Activated naive CD8-positive, alpha-beta T cell treated with anti-CD3 and anti-CD28 coated beads, Interleukin-2, amount 10 ng/mL, durations not matched to agents 7 days and 5 days (primary cell): ENCODE measurements around the gene PRDX5. TPM values are rescaled to one million over a fixed set of nuclear protein-coding genes. Genes with fewer than 3 reads are reported as not detected.
A peak's percentile ranks its signal among the peaks of the same experiment; 100 is the strongest.

Source experiments
- ATAC-seq: fragments of 150-1000 bp; cut with Tn5 transposase; one replicate; pipeline ENCODE4 v1.10.0; 2021; ENCODE audit warnings: low read depth, moderate library complexity
- POLR2A ChIA-PET: fragments of 350-600 bp; sonication (Branson Sonifier 250); formaldehyde crosslinking; loops from one replicate; lab custom pipeline; 2021; ENCODE audit warnings: antibody characterized with exemption; lab: Charles Lee
- DNase-seq: peaks from one replicate; pipeline ENCODE4 v3.0.0; 2021
- H3K27ac Mint-ChIP-seq: one replicate; pipeline ENCODE4 v1.8.0; 2022; ENCODE audit warnings: mild to moderate bottlenecking, mixed read lengths
- H3K27me3 Mint-ChIP-seq: one replicate; pipeline ENCODE4 v1.8.0; 2022; ENCODE audit warnings: mild to moderate bottlenecking, moderate library complexity, mixed read lengths
- H3K36me3 Mint-ChIP-seq: one replicate; pipeline ENCODE4 v1.8.0; 2021; ENCODE audit warnings: mild to moderate bottlenecking, mixed read lengths
- H3K4me1 Mint-ChIP-seq: one replicate; pipeline ENCODE4 v1.8.0; 2021; ENCODE audit warnings: mixed read lengths
- H3K4me3 Mint-ChIP-seq: one replicate; pipeline ENCODE4 v1.8.0; 2022; ENCODE audit warnings: mild to moderate bottlenecking, moderate library complexity, mixed read lengths
- H3K9me3 Mint-ChIP-seq: one replicate; pipeline ENCODE4 v1.8.0; 2021; ENCODE audit warnings: mixed read lengths
- total RNA-seq, 2 experiments: library from RNA; stranded (reverse); gene quantifications; one replicate each; pipeline ENCODE4 v1.2.3, GENCODE V29; 2021

Gene PRDX5
- total RNA-seq, 2 experiments from 2014 or later, result 85.1 to 91.2 TPM

GRCh38 chr11:64330888-64331287 is 13.0 kb downstream of the PRDX5 start:
- H3K27ac Mint-ChIP-seq, result peak overlapping the region; percentile 42
- POLR2A ChIA-PET, result interaction anchor here (0.6 to 3.7 kb wide), 11 partner anchors 8 to 1001 kb away, joined by 3 to 38 read pairs (median 4); partner anchors contain the start of genes CCDC88B, FERMT3, PRDX5 and STIP1
- H3K36me3 Mint-ChIP-seq, result peaks cover 5% of the 10 kb centered on the region
- H3K9me3 Mint-ChIP-seq, result no peaks in the 10 kb centered on the region
- no peak overlapping the region for H3K4me3 Mint-ChIP-seq
- peaks cover 17% of the 10 kb centered on the region for H3K4me1 Mint-ChIP-seq
- DNase-seq (no peak), ATAC-seq (no peak)
- peaks cover 2% of the 10 kb centered on the region for H3K27me3 Mint-ChIP-seq

GRCh38 chr11:64331569-64332371 is 13.8 kb downstream of the PRDX5 start:
- H3K36me3 Mint-ChIP-seq, result peaks cover 5% of the 10 kb centered on the region
- POLR2A ChIA-PET, result interaction anchor here (0.6 to 3.7 kb wide), 18 partner anchors 8 to 1000 kb away, joined by 3 to 38 read pairs (median 4); partner anchors contain the start of genes CCDC88B, FERMT3, PRDX5 and STIP1
- peak overlapping the region; percentile 93 for H3K27ac Mint-ChIP-seq
- H3K4me1 Mint-ChIP-seq, result peaks cover 17% of the 10 kb centered on the region
- H3K27me3 Mint-ChIP-seq, result peaks cover 2% of the 10 kb centered on the region
- H3K9me3 Mint-ChIP-seq, result no peaks in the 10 kb centered on the region
- peak; percentile 80 for DNase-seq
- ATAC-seq, result peak; percentile 93
- peak overlapping the region; percentile 53 for H3K4me3 Mint-ChIP-seq

- Mint-ChIP-seq H3K36me3 (peaks cover 9% of the 10 kb centered on the region), H3K9me3 (no peaks in the 10 kb centered on the region), H3K27me3 (peaks cover 2% of the 10 kb centered on the region), H3K27ac (no peak overlapping the region), H3K4me3 (no peak overlapping the region), H3K4me1 (peaks cover 23% of the 10 kb centered on the region)
- DNase-seq, result no peak
- POLR2A ChIA-PET, result interaction anchor here (3.7 kb wide), 1 partner anchor 16 kb away, joined by 38 read pairs; the partner anchor contains the start of genes PRDX5 and TRMT112
- ATAC-seq, result no peak
Observed at GRCh38 chr11:64333556-64333955, 15.6 kb downstream of the PRDX5 start.

- H3K9me3 Mint-ChIP-seq, result no peaks in the 10 kb centered on the region
- ATAC-seq, result no peak
- H3K27me3 Mint-ChIP-seq, result no peaks in the 10 kb centered on the region
- H3K4me3 Mint-ChIP-seq, result no peak overlapping the region
- H3K4me1 Mint-ChIP-seq, result peaks cover 33% of the 10 kb centered on the region
- no peak for DNase-seq
- POLR2A ChIA-PET, result interaction anchor here (0.6 kb wide), 1 partner anchor 63 kb away, joined by 3 read pairs; no protein-coding TSS in a partner anchor
- no peak overlapping the region for H3K27ac Mint-ChIP-seq
- H3K36me3 Mint-ChIP-seq, result peaks cover 9% of the 10 kb centered on the region
Observed at GRCh38 chr11:64334764-64335735, 17.1 kb downstream of the PRDX5 start.

GRCh38 chr11:64337538-64338249 is 19.8 kb downstream of the PRDX5 start:
- ATAC-seq, result no peak
- Mint-ChIP-seq H3K27me3 (no peaks in the 10 kb centered on the region), H3K4me1 (peaks cover 35% of the 10 kb centered on the region), H3K27ac (no peak overlapping the region), H3K4me3 (no peak overlapping the region), H3K9me3 (no peaks in the 10 kb centered on the region), H3K36me3 (peaks cover 13% of the 10 kb centered on the region)
- POLR2A ChIA-PET, result interaction anchor here (0.6 to 3.8 kb wide), 4 partner anchors 14 to 35 kb away, joined by 3 to 53 read pairs (median 4); partner anchors contain the start of genes PRDX5 and TRMT112
- no peak for DNase-seq

- Mint-ChIP-seq H3K4me3 (peak overlapping the region; percentile 94), H3K4me1 (peaks cover 36% of the 10 kb centered on the region), H3K36me3 (peaks cover 11% of the 10 kb centered on the region), H3K27ac (peak overlapping the region; percentile 97), H3K9me3 (no peaks in the 10 kb centered on the region), H3K27me3 (no peaks in the 10 kb centered on the region)
- POLR2A ChIA-PET, result interaction anchor here (0.8 to 3.8 kb wide), 4 partner anchors 15 to 131 kb away, joined by 4 to 53 read pairs (median 6); partner anchors contain the start of genes PRDX5 and TRMT112
- DNase-seq (no peak), ATAC-seq (no peak)
Observed at GRCh38 chr11:64338716-64339115, 20.8 kb downstream of the PRDX5 start.

GRCh38 chr11:64339286-64339685 is 21.4 kb downstream of the PRDX5 start:
- ATAC-seq (no peak), DNase-seq (no peak)
- H3K4me3 Mint-ChIP-seq, result peak overlapping the region; percentile 94
- peak overlapping the region; percentile 97 for H3K27ac Mint-ChIP-seq
- H3K27me3 Mint-ChIP-seq, result no peaks in the 10 kb centered on the region
- POLR2A ChIA-PET, result interaction anchor here (0.8 to 3.8 kb wide), 10 partner anchors 8 to 132 kb away, joined by 3 to 53 read pairs (median 4); partner anchors contain the start of genes ESRRA, PRDX5 and TRMT112
- H3K36me3 Mint-ChIP-seq, result peaks cover 10% of the 10 kb centered on the region
- no peaks in the 10 kb centered on the region for H3K9me3 Mint-ChIP-seq
- peaks cover 35% of the 10 kb centered on the region for H3K4me1 Mint-ChIP-seq

GRCh38 chr11:64339754-64340408 is 22.0 kb downstream of the PRDX5 start, which contains the start of gene CCDC88B:
TSS of gene CCDC88B (plus strand) at chr11:64340204. CDS start at chr11:64340267, 63 bp downstream.
- peaks cover 10% of the 10 kb centered on the region for H3K36me3 Mint-ChIP-seq
- H3K27me3 Mint-ChIP-seq, result no peaks in the 10 kb centered on the region
- H3K27ac Mint-ChIP-seq, result peak within 1 kb of the TSS; percentile 97
- H3K9me3 Mint-ChIP-seq, result no peaks in the 10 kb centered on the region
- H3K4me1 Mint-ChIP-seq, result peaks cover 35% of the 10 kb centered on the region
- DNase-seq, result peak; percentile 85
- peak; percentile 87 for ATAC-seq
- H3K4me3 Mint-ChIP-seq, result peak within 1 kb of the TSS; percentile 94
- POLR2A ChIA-PET, result interaction anchor here (0.6 to 3.8 kb wide), 14 partner anchors 9 to 156 kb away, joined by 3 to 53 read pairs (median 4); partner anchors contain the start of genes ESRRA, PLCB3, PRDX5 and TRMT112

GRCh38 chr11:64340671-64341335 is 22.9 kb downstream of the PRDX5 start:
- Mint-ChIP-seq H3K27me3 (no peaks in the 10 kb centered on the region), H3K4me1 (peaks cover 34% of the 10 kb centered on the region), H3K27ac (peak overlapping the region; percentile 97), H3K9me3 (no peaks in the 10 kb centered on the region), H3K36me3 (peaks cover 8% of the 10 kb centered on the region), H3K4me3 (peak overlapping the region; percentile 94)
- DNase-seq (peak; percentile 92), ATAC-seq (peak; percentile 32)
- POLR2A ChIA-PET, result interaction anchor here (0.6 to 3.8 kb wide), 9 partner anchors 12 to 477 kb away, joined by 3 to 53 read pairs (median 5); partner anchors contain the start of genes ESRRA, PRDX5 and TRMT112

GRCh38 chr11:64341429-64341828 is 23.5 kb downstream of the PRDX5 start:
- Mint-ChIP-seq H3K27me3 (no peaks in the 10 kb centered on the region), H3K4me1 (peaks cover 36% of the 10 kb centered on the region)

More at GRCh38 chr11:64341429-64341828, 23.5 kb downstream of the PRDX5 start:
- Mint-ChIP-seq H3K27ac (no peak overlapping the region), H3K9me3 (no peaks in the 10 kb centered on the region), H3K36me3 (peaks cover 11% of the 10 kb centered on the region), H3K4me3 (peak overlapping the region; percentile 94)
- DNase-seq, result peak; percentile 39
- no peak for ATAC-seq
- POLR2A ChIA-PET, result interaction anchor here (0.6 to 3.8 kb wide), 6 partner anchors 12 to 477 kb away, joined by 3 to 53 read pairs (median 8); partner anchors contain the start of genes ESRRA, PRDX5 and TRMT112
